Peyer's patch (tissue), 4 donors: ENCODE results near the gene SLC39A11. TPM values are rescaled to one million over a fixed set of nuclear protein-coding genes. Genes with fewer than 3 reads are reported as not detected.
A peak's percentile ranks its signal among the peaks of the same experiment; 100 is the strongest.

ENCODE experiments used
- DNase-seq, 3 donors: peaks; one replicate each; pipeline ENCODE4 v3.0.0-alpha.2; 2017 to 2019
- H3K27ac ChIP-seq, 4 donors: fragments of 200-600 bp; sonication (generic); one replicate each; pipeline ENCODE4 v1.5.1; 2016 to 2019
- H3K27me3 ChIP-seq, 2 donors: fragments of 200-600 bp; sonication (generic); one replicate each; pipeline ENCODE4 v1.5.1; 2019
- H3K36me3 ChIP-seq, 3 donors: fragments of 200-600 bp; sonication (generic); one replicate each; pipeline ENCODE4 v1.5.1; 2016 to 2019
- H3K4me1 ChIP-seq, 4 donors: fragments of 200-600 bp; sonication (generic); one replicate each; pipeline ENCODE4 v1.5.1; 2016 to 2019
- H3K4me3 ChIP-seq, 4 donors: fragments of 200-600 bp; sonication (generic); 1 replicate in 3 of 4; 2 replicates in 1 of 4; pipeline ENCODE4 v1.5.1; 2016 to 2019; ENCODE audit warnings: mild to moderate bottlenecking in 1 of 4
- H3K9me3 ChIP-seq, 4 donors: fragments of 200-600 bp; sonication (generic); one replicate each; pipeline ENCODE4 v1.5.1; 2016 to 2019; ENCODE audit warnings: mild to moderate bottlenecking in 1 of 4
- POLR2A ChIP-seq, 2 donors: fragments of 450-650 bp; IDR thresholded peaks; one replicate each; pipeline ENCODE4 v1.5.1; 2017; ENCODE audit warnings: antibody characterized with exemption in 2 of 2, mild to moderate bottlenecking in 2 of 2, moderate library complexity in 2 of 2
- total RNA-seq, 4 donors: library from RNA; depleted of rRNA; stranded (reverse); fragments of >200 nt; gene quantifications; one replicate each; pipeline ENCODE4 v1.1.0, GENCODE V29; 2016
- TF ChIP-seq, protein P1 (sequence below), 6 experiments: fragments of 450-650 bp in 4 of 6; fragments of 200-600 bp in 2 of 6; sonication (generic) in 1 of 6; IDR thresholded peaks; one replicate each; pipeline ENCODE4 v1.5.1; 2017 to 2019; ENCODE audit warnings: antibody characterized with exemption in 6 of 6, mild to moderate bottlenecking in 3 of 6, moderate library complexity in 1 of 6

Gene SLC39A11
- total RNA-seq, 4 donors from 2014 or later: 39.9 to 91.6 (median 45.7) TPM

DNA sequence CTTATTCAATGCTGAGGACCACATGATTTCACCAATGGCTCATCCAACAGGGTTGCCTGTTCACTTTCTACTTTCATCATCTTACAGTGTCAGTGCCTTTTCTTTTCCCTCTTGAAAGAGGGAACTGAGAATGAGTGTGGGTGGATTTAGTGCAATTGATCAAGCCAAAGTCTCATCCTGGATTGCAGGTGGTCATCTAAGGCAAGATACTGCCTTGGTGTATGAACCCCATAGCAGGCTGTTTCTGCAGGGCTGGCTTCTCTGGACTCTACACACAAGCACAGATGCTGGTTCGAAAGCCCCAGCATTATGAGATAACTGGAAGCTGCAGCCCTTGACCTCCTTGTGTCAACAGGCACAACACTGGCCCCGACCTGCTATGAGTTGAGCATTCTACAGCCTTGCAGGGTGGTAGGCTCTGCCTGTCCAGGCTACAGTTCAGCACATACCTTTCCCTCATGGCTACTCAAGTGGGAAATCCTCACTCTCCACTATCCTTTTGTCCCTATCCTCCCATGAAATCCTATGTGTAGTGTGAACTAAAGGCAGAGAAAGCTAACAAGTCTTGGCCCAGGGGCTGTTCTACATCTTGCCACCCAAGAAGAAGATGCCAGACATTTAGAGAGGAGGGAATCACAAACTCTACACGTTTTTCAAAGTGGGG is 358.7 kb downstream of the SLC39A11 start:
- H3K27ac ChIP-seq: no peak overlapping the region

DNA sequence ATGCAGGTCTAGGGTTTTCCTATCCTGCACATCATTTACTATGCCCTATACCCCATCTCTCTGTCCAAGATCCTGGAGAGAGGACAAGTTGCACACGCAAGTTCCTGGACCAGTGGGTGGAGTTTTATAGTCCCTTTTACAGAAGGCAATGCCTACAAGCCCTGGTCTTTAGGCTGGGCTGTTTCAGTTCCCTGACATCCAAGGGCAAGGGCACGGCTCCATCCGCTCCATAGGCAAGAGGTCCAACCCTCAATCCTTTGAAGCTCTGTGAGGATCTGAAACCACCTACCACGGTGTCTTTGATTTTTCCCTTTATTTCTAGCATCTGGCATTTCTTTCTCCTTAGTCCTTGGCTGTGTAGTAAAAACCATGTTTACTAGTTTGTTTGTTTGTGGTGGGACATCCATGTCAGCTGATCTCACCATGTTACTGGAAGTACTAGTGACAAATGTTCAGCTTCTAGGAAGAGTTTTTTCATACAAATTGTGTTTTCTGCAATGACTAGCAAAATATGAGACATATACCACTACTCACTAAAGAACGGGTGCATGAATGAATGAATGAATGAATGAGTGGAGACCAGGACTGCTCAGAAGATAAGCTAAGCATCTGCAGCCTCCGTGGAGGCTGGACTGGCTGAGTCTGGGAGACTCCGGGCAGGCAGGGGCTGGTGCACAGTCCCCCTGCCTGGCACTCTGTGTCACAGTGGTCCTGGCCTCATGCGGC is 359.4 kb downstream of the SLC39A11 start:
- DNase-seq: peak in 1 of 3 donors; percentile 25

More for the DNA sequence above, 358.7 kb downstream of the SLC39A11 start:
- no peaks in the 10 kb centered on the region for H3K9me3 ChIP-seq
- H3K27me3 ChIP-seq: no peaks in the 10 kb centered on the region
- H3K36me3 ChIP-seq: no peaks in the 10 kb centered on the region
- H3K4me3 ChIP-seq: no peak overlapping the region
- peaks cover 0 to 10% (median 0%) of the 10 kb centered on the region in 4 donors for H3K4me1 ChIP-seq
- peak in 1 of 3 donors; percentile 2 for DNase-seq
- TF ChIP-seq, protein P1, sequence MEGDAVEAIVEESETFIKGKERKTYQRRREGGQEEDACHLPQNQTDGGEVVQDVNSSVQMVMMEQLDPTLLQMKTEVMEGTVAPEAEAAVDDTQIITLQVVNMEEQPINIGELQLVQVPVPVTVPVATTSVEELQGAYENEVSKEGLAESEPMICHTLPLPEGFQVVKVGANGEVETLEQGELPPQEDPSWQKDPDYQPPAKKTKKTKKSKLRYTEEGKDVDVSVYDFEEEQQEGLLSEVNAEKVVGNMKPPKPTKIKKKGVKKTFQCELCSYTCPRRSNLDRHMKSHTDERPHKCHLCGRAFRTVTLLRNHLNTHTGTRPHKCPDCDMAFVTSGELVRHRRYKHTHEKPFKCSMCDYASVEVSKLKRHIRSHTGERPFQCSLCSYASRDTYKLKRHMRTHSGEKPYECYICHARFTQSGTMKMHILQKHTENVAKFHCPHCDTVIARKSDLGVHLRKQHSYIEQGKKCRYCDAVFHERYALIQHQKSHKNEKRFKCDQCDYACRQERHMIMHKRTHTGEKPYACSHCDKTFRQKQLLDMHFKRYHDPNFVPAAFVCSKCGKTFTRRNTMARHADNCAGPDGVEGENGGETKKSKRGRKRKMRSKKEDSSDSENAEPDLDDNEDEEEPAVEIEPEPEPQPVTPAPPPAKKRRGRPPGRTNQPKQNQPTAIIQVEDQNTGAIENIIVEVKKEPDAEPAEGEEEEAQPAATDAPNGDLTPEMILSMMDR (IDR thresholded peaks at IDR 0.05): no peak
- TF ChIP-seq POLR2A (IDR thresholded peaks at IDR 0.05): no peak

DNA sequence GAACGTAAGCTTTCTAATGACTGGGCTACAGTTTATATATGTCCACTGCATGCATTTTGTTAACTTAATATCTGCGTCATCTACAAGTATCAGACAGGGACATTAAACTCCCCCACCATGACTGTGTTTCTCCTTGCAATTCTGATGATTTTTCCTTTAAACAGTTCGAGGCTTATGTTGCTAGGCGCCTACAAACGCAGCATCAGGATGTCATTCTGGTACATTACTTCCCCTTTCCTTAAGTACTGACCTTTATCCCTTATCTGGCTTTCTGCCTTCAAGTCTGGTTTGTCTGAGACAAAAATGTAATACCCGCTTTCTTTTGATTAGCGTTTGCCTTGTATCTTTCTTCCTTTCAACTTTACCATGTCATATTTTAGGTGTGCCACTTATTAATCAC is 362.4 kb downstream of the SLC39A11 start:
- H3K4me1 ChIP-seq: peaks cover 0 to 10% (median 0%) of the 10 kb centered on the region in 4 donors
- TF ChIP-seq, protein P1 (IDR thresholded peaks at IDR 0.05): no peak
- no peak for TF ChIP-seq POLR2A (IDR thresholded peaks at IDR 0.05)
- no peaks in the 10 kb centered on the region for H3K27me3 ChIP-seq
- H3K36me3 ChIP-seq: no peaks in the 10 kb centered on the region
- H3K4me3 ChIP-seq: peak overlapping the region in 1 of 4 donors; percentile 2
- H3K27ac ChIP-seq: peak overlapping the region in 1 of 4 donors; percentile 31
- DNase-seq: no peak
- no peaks in the 10 kb centered on the region for H3K9me3 ChIP-seq

More for the DNA sequence above, 359.4 kb downstream of the SLC39A11 start:
- H3K36me3 ChIP-seq: no peaks in the 10 kb centered on the region
- H3K4me3 ChIP-seq: no peak overlapping the region
- H3K9me3 ChIP-seq: no peaks in the 10 kb centered on the region
- H3K4me1 ChIP-seq: peaks cover 0 to 10% (median 0%) of the 10 kb centered on the region in 4 donors
- H3K27me3 ChIP-seq: no peaks in the 10 kb centered on the region
- no peak overlapping the region for H3K27ac ChIP-seq
- TF ChIP-seq, protein P1 (IDR thresholded peaks at IDR 0.05): no peak
- TF ChIP-seq POLR2A (IDR thresholded peaks at IDR 0.05): no peak

DNA sequence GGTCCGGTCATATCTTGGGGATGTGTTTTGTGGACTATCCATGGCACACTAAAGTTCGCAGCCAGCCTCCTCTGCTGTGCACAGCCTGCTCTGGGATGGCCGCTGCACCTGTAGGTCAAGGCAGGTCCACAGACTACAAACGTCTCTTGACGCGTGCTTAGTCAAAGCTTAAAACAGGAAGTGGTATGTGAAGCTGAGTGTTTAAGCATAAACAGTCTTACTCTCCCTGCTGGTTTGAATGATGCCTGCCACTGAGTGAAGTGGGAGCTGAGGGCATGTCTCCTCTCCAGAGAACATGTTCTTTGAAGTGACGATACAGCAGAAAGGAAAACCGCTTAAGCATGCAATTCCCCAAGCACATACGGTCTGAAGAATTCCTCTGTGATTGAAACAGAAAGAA is 365.6 kb downstream of the SLC39A11 start:
- Histone ChIP-seq H3K9me3 (no peaks in the 10 kb centered on the region), H3K4me3 (peak overlapping the region in 1 of 4 donors; percentile 9), H3K27me3 (no peaks in the 10 kb centered on the region), H3K27ac (peak overlapping the region in 3 of 4 donors; percentile 27 to 51 (median 41)), H3K4me1 (peaks cover 0 to 4% (median 0%) of the 10 kb centered on the region in 4 donors), H3K36me3 (no peaks in the 10 kb centered on the region)
- TF ChIP-seq, protein P1 (IDR thresholded peaks at IDR 0.05): no peak
- TF ChIP-seq POLR2A (IDR thresholded peaks at IDR 0.05): no peak
- DNase-seq: peak in 2 of 3 donors; percentile 54 to 59

DNA sequence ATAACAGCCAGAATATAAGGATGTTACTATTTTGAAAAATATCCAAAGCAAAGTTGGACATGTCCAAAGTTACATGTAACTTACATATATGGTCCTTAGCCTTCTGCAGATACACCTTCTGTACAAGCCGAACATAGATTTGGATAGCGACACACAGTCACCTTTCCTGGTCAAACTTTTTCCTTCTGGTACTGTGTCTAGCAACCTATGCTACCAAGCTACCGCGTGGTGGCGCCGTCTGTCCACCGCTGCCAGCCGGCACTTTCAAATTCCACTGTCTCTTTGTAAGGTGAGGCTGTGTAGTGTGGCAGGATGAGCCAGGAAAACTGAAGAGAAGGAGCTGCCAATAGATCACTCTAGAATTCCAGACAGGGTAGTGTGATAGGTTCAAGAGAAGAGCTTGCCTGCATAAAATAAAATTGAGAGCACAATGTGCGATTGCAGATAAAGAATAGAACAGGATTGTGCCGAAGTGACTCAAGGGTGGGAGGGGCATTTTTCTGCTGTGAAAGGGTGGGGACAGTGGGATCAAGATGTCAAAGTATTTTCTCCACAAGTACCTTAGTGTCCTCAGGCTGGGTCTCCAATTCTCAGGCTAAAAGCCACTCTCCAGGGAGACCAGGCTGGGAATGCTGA is 366.9 kb downstream of the SLC39A11 start:
- peaks cover 0 to 4% (median 0%) of the 10 kb centered on the region in 4 donors for H3K4me1 ChIP-seq
- H3K4me3 ChIP-seq: no peak overlapping the region
- H3K9me3 ChIP-seq: no peaks in the 10 kb centered on the region
- no peak overlapping the region for H3K27ac ChIP-seq
- H3K27me3 ChIP-seq: no peaks in the 10 kb centered on the region
- peak; percentile 36 to 79 (median 78) for DNase-seq
- no peak for TF ChIP-seq POLR2A (IDR thresholded peaks at IDR 0.05)
- TF ChIP-seq, protein P1 (IDR thresholded peaks at IDR 0.05): peak; percentile 31 to 91 (median 84)
- H3K36me3 ChIP-seq: no peaks in the 10 kb centered on the region
